ENCODE results near the gene LTBP1.

- TF ChIP-seq CTCF (IDR thresholded peaks at IDR 0.05) (no peak), EZH2 (IDR thresholded peaks at IDR 0.05; ENCODE audit: borderline replicate concordance, insufficient read depth, low read depth, low read length, poor library complexity, severe bottlenecking) (no peak)
Measured at GRCh38 chr2:33081691-33082090, 134.9 kb downstream of the LTBP1 start.
